T-helper 2 cell treated with Interferon-gamma antibody and Interleukin-4, amounts not matched to agents 5 μg/mL and 100 μg/mL, for 36 hours (primary cell): ENCODE results near the gene C10orf90.

Experiments used
- DNase-seq: peaks from one replicate; pipeline ENCODE4 v3.0.0; 2021; ENCODE audit warnings: low spot score
- H3K27ac Mint-ChIP-seq: one replicate; pipeline ENCODE4 v1.8.0; 2021; ENCODE audit warnings: mild to moderate bottlenecking, mixed read lengths
- H3K27me3 Mint-ChIP-seq: one replicate; pipeline ENCODE4 v1.8.0; 2021; ENCODE audit warnings: low read depth, mixed read lengths
- H3K36me3 Mint-ChIP-seq: one replicate; pipeline ENCODE4 v1.8.0; 2021; ENCODE audit warnings: low read depth, mixed read lengths
- H3K4me1 Mint-ChIP-seq: one replicate; pipeline ENCODE4 v1.8.0; 2021; ENCODE audit warnings: low read depth, mixed read lengths
- H3K4me3 Mint-ChIP-seq: one replicate; pipeline ENCODE4 v1.8.0; 2022; ENCODE audit warnings: mild to moderate bottlenecking, moderate library complexity, mixed read lengths
- H3K9me3 Mint-ChIP-seq: one replicate; pipeline ENCODE4 v1.8.0; 2021; ENCODE audit warnings: mixed read lengths

The C10orf90 gene

DNA sequence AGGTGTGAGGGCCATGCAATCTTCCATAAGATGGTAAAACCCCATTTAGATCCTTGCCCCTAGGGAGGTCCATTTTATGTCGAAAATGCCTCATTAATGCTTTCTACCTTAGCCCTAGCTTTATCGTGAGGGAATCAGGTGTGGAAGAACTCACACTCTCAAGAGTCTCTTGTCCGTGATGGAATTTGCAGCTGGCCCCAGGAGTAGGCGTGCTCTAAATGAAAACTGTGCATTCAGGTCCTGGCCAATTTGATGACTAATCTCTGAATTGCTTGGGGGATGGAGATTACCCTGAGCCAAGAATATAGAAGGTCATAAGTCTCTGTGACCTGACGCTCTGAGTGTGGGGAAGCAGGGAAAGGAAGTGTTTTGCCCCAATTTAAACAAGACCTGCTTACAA lies 6.6 kb downstream of the C10orf90 start:
- Mint-ChIP-seq H3K27ac (no peak overlapping the region), H3K4me1 (peaks cover 2% of the 10 kb centered on the region), H3K4me3 (no peak overlapping the region), H3K36me3 (no peaks in the 10 kb centered on the region), H3K27me3 (no peaks in the 10 kb centered on the region), H3K9me3 (no peaks in the 10 kb centered on the region)
- DNase-seq: no peak

- no peak for DNase-seq
- Mint-ChIP-seq H3K4me3 (no peak overlapping the region), H3K36me3 (no peaks in the 10 kb centered on the region), H3K9me3 (no peaks in the 10 kb centered on the region), H3K27ac (no peak overlapping the region), H3K4me1 (peaks cover 2% of the 10 kb centered on the region), H3K27me3 (no peaks in the 10 kb centered on the region)
Measured at GRCh38 chr10:126663328-126663727, 7.2 kb downstream of the C10orf90 start.

GRCh38 chr10:126661841-126662515 lies 8.5 kb downstream of the C10orf90 start:
- no peaks in the 10 kb centered on the region for H3K36me3 Mint-ChIP-seq

DNA sequence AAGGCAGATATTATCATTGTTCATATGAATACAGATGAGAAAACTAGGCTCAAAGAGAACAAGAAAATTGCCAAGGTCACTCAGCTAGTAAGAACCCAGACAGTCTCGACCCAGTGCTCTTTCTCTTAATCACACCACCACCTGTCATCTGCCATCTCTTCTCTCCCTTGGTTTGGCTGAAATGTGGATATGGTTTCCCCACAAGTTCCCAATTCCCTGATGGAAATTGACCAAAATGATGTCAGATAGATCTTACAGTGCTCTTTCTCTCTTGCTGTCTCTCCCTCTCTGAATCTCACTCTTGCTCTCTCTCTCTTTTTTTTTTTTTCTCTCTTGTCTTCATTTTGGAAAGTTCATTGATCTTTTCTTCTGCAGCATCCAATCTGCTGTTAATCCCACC lies 9.1 kb downstream of the C10orf90 start:
- H3K4me3 Mint-ChIP-seq: no peak overlapping the region

More at GRCh38 chr10:126661841-126662515, 8.5 kb downstream of the C10orf90 start:
- no peak for DNase-seq
- no peak overlapping the region for H3K27ac Mint-ChIP-seq
- no peaks in the 10 kb centered on the region for H3K27me3 Mint-ChIP-seq
- H3K4me1 Mint-ChIP-seq: peaks cover 2% of the 10 kb centered on the region
- H3K4me3 Mint-ChIP-seq: no peak overlapping the region
- H3K9me3 Mint-ChIP-seq: no peaks in the 10 kb centered on the region

DNA sequence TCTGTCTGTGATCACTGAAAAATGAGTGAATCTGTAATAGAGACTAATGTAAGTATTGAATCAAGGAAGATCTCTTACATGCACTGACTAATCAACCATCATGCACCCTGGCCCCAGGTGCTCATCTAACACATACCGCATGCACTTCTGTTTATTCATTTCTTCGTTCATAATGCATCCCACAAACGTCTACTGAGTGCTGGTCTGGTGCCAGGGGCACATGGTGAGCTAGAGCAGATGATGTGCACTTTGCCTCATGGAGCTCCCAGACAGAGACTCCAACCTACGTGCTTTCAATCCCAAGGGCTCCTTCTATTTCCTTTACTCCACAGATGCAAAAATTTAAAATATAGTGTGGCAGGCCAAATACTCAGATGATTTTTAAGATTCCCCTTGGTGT lies 10.7 kb downstream of the C10orf90 start:
- H3K27me3 Mint-ChIP-seq: no peaks in the 10 kb centered on the region
- no peak overlapping the region for H3K27ac Mint-ChIP-seq
- no peaks in the 10 kb centered on the region for H3K9me3 Mint-ChIP-seq
- no peak for DNase-seq
- H3K4me3 Mint-ChIP-seq: no peak overlapping the region
- H3K4me1 Mint-ChIP-seq: peaks cover 2% of the 10 kb centered on the region
- H3K36me3 Mint-ChIP-seq: no peaks in the 10 kb centered on the region

More for the DNA sequence above, 9.1 kb downstream of the C10orf90 start:
- no peak for DNase-seq
- H3K9me3 Mint-ChIP-seq: no peaks in the 10 kb centered on the region
- peaks cover 2% of the 10 kb centered on the region for H3K4me1 Mint-ChIP-seq
- H3K36me3 Mint-ChIP-seq: no peaks in the 10 kb centered on the region
- H3K27ac Mint-ChIP-seq: no peak overlapping the region
- no peaks in the 10 kb centered on the region for H3K27me3 Mint-ChIP-seq

DNA sequence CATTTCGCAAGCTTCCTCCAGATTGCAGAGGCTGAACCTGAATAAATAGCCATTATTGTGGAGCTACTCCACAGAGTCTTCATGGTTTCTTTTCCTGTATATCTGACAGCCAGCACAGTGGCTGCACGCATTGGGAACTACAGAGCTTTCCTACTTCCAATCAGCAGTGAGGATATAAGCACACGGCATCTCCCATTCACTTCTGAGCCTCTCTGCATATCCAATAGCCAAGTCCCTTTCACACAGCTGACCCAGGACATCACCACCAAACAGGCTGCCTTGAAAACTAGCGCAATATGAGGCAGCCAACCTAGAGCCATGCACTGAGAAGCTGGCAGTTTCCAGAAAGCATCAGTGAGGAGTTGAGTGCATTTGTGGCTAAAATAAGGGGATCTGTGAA lies 11.6 kb downstream of the C10orf90 start:
- Mint-ChIP-seq H3K9me3 (no peaks in the 10 kb centered on the region), H3K36me3 (no peaks in the 10 kb centered on the region), H3K4me1 (peaks cover 2% of the 10 kb centered on the region), H3K4me3 (no peak overlapping the region), H3K27ac (no peak overlapping the region), H3K27me3 (no peaks in the 10 kb centered on the region)
- no peak for DNase-seq

DNA sequence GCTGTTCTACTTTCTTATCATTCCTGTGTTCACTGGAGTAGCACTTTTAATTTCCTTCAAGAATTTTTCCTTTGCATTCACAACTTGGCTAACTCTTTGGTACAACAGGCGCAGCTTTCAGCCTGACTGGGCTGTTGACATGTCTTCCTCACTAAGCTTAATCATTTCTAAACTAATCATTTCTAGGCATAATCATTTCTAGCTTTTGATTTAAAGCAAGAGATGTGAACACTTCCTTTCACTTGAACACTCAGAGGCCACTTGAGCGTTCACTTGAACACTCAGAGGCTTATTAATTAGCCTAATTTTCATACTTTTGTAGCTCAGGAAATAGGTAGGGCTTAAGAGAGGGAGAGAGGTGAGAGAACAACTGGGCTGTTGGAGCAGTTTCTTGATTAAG lies 15.9 kb downstream of the C10orf90 start:
- H3K4me3 Mint-ChIP-seq: no peak overlapping the region
- DNase-seq: no peak
- H3K4me1 Mint-ChIP-seq: no peaks in the 10 kb centered on the region
- H3K9me3 Mint-ChIP-seq: no peaks in the 10 kb centered on the region
- H3K27ac Mint-ChIP-seq: no peak overlapping the region
- no peaks in the 10 kb centered on the region for H3K36me3 Mint-ChIP-seq
- H3K27me3 Mint-ChIP-seq: no peaks in the 10 kb centered on the region

- no peaks in the 10 kb centered on the region for H3K9me3 Mint-ChIP-seq
- H3K27ac Mint-ChIP-seq: no peak overlapping the region
- H3K4me3 Mint-ChIP-seq: no peak overlapping the region
- H3K27me3 Mint-ChIP-seq: no peaks in the 10 kb centered on the region
- H3K36me3 Mint-ChIP-seq: no peaks in the 10 kb centered on the region
- no peaks in the 10 kb centered on the region for H3K4me1 Mint-ChIP-seq
- no peak for DNase-seq
Measured at GRCh38 chr10:126651467-126651866, 19.0 kb downstream of the C10orf90 start.

- no peaks in the 10 kb centered on the region for H3K36me3 Mint-ChIP-seq
- no peaks in the 10 kb centered on the region for H3K27me3 Mint-ChIP-seq
- no peaks in the 10 kb centered on the region for H3K9me3 Mint-ChIP-seq
- H3K4me3 Mint-ChIP-seq: no peak overlapping the region
- no peaks in the 10 kb centered on the region for H3K4me1 Mint-ChIP-seq
- no peak for DNase-seq
- no peak overlapping the region for H3K27ac Mint-ChIP-seq
Measured at GRCh38 chr10:126650161-126650560, 20.3 kb downstream of the C10orf90 start.

DNA sequence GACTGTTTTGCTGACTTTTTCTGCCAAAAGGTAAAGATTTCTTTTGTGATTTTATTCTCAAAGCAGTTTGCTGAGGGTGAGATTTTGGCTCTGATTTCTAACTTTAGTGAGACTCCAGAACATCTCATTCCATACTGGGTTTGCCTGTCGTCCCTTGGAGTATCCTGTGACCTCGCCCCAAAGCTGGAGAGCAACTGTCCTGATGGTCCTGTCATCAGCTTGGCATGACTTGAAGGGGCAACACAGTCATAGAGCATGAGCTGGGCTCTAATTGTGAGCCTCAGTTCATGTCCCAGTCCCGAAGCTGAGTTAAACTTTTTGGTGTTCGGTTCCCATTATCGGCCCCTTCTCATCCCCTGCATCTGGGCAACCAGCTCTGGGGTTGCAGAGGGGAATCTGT lies 23.4 kb downstream of the C10orf90 start:
- Mint-ChIP-seq H3K27me3 (no peaks in the 10 kb centered on the region), H3K4me1 (no peaks in the 10 kb centered on the region), H3K27ac (no peak overlapping the region), H3K36me3 (no peaks in the 10 kb centered on the region), H3K9me3 (no peaks in the 10 kb centered on the region), H3K4me3 (no peak overlapping the region)
- DNase-seq: no peak

DNA sequence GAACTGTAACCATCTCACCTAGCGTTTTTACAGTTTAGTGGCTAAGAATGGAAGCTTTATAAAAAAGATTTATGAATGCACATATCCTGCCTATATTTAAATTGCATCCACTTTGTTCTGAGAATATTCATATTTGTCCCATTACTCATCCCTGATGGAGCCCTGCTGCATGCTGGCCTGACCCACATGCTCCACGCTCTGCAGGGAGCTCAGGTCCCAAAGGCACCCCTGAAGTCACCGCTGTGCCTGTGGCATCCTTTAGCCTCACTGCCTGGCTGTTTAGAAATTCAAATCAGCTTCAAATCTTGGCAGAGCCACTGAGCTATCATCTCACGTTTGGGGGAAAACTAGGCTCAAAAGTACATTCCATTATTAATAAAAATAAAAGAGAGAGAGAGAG lies 24.4 kb downstream of the C10orf90 start:
- Mint-ChIP-seq H3K4me1 (no peaks in the 10 kb centered on the region), H3K4me3 (no peak overlapping the region), H3K27ac (no peak overlapping the region), H3K27me3 (no peaks in the 10 kb centered on the region), H3K36me3 (no peaks in the 10 kb centered on the region), H3K9me3 (no peaks in the 10 kb centered on the region)
- no peak for DNase-seq

DNA sequence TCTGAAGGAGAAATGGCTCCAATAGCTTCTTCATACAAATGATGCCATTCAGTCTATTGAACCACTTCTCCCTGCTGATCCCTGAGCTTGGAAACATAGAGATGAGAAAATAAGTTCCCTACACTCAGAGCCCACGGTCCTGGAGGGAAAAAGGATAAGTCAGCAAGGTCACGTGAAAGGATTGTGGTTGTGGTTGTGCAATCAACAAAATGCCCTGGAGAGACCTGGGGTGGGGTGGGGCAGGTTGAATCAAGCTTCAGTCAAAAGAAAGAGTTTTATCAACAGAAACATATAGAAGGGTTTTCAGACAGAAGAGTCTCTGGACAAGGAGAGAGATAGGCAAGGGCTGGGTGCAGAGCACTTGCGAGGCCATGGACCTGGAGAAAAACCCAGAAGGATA lies 30.1 kb downstream of the C10orf90 start:
- Mint-ChIP-seq H3K36me3 (no peaks in the 10 kb centered on the region), H3K27me3 (no peaks in the 10 kb centered on the region), H3K4me3 (no peak overlapping the region), H3K9me3 (no peaks in the 10 kb centered on the region), H3K27ac (no peak overlapping the region), H3K4me1 (no peaks in the 10 kb centered on the region)
- no peak for DNase-seq

DNA sequence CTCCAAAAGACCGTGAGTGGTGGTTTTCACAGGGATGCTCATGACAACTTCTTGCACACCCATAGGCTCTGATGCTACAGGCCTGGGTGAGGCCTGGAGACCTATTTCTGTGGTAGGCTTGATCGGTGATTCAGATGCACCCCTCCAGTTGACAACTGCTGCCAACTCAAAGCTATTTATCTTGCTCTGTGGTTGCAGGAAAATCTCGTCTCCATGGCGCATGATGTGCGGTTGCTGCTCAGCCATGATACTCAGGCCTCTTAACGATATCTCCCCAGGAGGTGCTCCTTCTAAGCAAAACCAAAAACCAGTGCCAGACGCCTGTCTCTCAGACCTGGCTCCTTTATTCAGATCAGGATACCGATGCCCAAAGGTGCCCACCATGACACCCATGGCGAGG lies 31.4 kb downstream of the C10orf90 start:
- DNase-seq: no peak
- Mint-ChIP-seq H3K27ac (no peak overlapping the region), H3K4me3 (no peak overlapping the region), H3K9me3 (no peaks in the 10 kb centered on the region), H3K4me1 (no peaks in the 10 kb centered on the region), H3K27me3 (no peaks in the 10 kb centered on the region), H3K36me3 (no peaks in the 10 kb centered on the region)

GRCh38 chr10:126638542-126638941 lies 32.0 kb downstream of the C10orf90 start:
- no peak overlapping the region for H3K27ac Mint-ChIP-seq
- no peaks in the 10 kb centered on the region for H3K36me3 Mint-ChIP-seq
- no peak overlapping the region for H3K4me3 Mint-ChIP-seq

DNA sequence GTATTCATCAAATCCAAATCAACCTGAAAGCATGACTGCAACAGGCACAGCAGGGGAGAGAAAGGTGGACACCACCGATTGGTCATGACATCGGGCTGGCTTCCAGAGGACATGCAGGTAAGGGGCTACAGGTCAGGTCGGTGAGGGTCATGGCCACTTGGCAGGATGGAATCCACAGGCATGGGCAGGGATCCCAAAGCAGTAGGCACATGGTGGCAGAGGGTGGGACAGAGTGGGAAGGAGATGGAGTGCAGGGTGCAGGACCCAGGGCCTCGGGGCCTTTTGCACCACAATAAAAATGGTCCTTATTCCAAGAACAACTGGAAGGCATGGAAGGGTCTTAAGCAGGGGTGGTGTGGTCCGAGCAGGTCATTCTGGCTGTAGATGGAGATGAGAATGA lies 33.0 kb downstream of the C10orf90 start:
- no peak for DNase-seq
- Mint-ChIP-seq H3K9me3 (no peaks in the 10 kb centered on the region), H3K4me1 (no peaks in the 10 kb centered on the region), H3K36me3 (no peaks in the 10 kb centered on the region), H3K27ac (no peak overlapping the region), H3K27me3 (no peaks in the 10 kb centered on the region), H3K4me3 (no peak overlapping the region)

More at GRCh38 chr10:126638542-126638941, 32.0 kb downstream of the C10orf90 start:
- Mint-ChIP-seq H3K4me1 (no peaks in the 10 kb centered on the region), H3K27me3 (no peaks in the 10 kb centered on the region), H3K9me3 (no peaks in the 10 kb centered on the region)
- no peak for DNase-seq
